ENCODE measurements around the gene CHD6. TPM values are rescaled to one million over a fixed set of nuclear protein-coding genes. Genes with fewer than 3 reads are reported as not detected.
"Not testable (repeated sequence)": the region's sequence is repeated elsewhere in the genome, so short reads cannot be mapped to it uniquely, and the experiment has no call there.

CHD6 gene
- total RNA-seq, 1 experiment from 2014 or later, result 19.7 TPM

GRCh38 chr20:41553142-41553879, 64.9 kb downstream of the CHD6 start:
- Histone ChIP-seq H3K4me3 (ENCODE audit: insufficient read depth, low read depth, low read length) (no peak overlapping the region), H3K36me3 (replicated peaks; ENCODE audit: control insufficient read depth, insufficient read depth, low read length) (no peaks in the 10 kb centered on the region), H3K27me3 (ENCODE audit: control insufficient read depth, insufficient read depth, low read length) (no peaks in the 10 kb centered on the region)
- DNase-seq, result no peak

GRCh38 chr20:41552295-41553068, 65.7 kb downstream of the CHD6 start:
- no peaks in the 10 kb centered on the region for H3K36me3 ChIP-seq (replicated peaks; ENCODE audit: control insufficient read depth, insufficient read depth, low read length)
- no peak overlapping the region for H3K4me3 ChIP-seq (ENCODE audit: insufficient read depth, low read depth, low read length)
- no peak for DNase-seq
- no peaks in the 10 kb centered on the region for H3K27me3 ChIP-seq (ENCODE audit: control insufficient read depth, insufficient read depth, low read length)

- H3K4me3 ChIP-seq (ENCODE audit: insufficient read depth, low read depth, low read length), result no peak overlapping the region
- H3K27me3 ChIP-seq (ENCODE audit: control insufficient read depth, insufficient read depth, low read length), result no peaks in the 10 kb centered on the region
- DNase-seq, result no peak
- no peaks in the 10 kb centered on the region for H3K36me3 ChIP-seq (replicated peaks; ENCODE audit: control insufficient read depth, insufficient read depth, low read length)
Observed at GRCh38 chr20:41551011-41551705, 67.0 kb downstream of the CHD6 start.

DNA sequence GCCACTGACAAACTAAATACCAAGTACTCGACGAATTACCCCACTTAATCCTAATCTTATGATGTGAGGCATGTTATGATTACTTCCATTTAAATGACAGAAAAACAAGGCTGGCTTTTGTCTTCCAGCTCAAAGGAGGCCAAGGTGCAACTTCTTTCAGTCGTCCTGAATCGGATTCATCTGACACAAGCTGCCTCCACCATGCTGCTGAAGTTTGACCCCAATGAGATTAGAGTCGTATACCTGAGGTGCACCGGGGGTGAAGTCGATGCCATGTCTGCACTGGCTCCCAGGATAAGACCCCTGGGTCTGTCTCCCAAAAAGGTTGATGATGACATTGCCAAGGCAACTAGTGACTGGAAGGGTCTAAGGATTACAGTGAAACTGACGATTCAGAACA, 71.0 kb downstream of the CHD6 start:
- Histone ChIP-seq H3K36me3 (replicated peaks; ENCODE audit: control insufficient read depth, insufficient read depth, low read length) (no peaks in the 10 kb centered on the region), H3K27me3 (ENCODE audit: control insufficient read depth, insufficient read depth, low read length) (no peaks in the 10 kb centered on the region), H3K4me3 (ENCODE audit: insufficient read depth, low read depth, low read length) (no peak overlapping the region)
- DNase-seq, result no peak

DNA sequence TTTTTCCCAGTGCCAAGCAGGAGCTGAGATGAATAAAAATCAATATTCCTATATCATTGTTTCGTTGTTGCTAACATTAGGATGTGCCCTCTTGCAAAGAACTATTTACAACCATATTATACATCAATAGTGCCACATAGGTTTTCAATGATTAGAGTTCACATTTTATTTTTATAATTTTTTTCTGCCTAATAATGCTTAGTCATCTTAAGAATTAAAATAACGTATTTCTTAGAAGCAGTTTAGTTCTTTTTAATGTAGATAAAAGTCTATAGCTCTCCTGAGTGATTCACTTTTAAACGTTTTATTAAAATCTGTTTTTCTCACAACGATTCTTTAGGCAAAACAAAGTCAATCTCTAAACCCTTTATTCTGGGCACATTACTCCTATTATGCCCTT, 71.6 kb downstream of the CHD6 start:
- Histone ChIP-seq H3K36me3 (replicated peaks; ENCODE audit: control insufficient read depth, insufficient read depth, low read length) (no peaks in the 10 kb centered on the region), H3K27me3 (ENCODE audit: control insufficient read depth, insufficient read depth, low read length) (no peaks in the 10 kb centered on the region), H3K4me3 (ENCODE audit: insufficient read depth, low read depth, low read length) (no peak overlapping the region)
- DNase-seq, result no peak

- Histone ChIP-seq H3K4me3 (ENCODE audit: insufficient read depth, low read depth, low read length) (no peak overlapping the region), H3K27me3 (ENCODE audit: control insufficient read depth, insufficient read depth, low read length) (no peaks in the 10 kb centered on the region), H3K36me3 (replicated peaks; ENCODE audit: control insufficient read depth, insufficient read depth, low read length) (no peaks in the 10 kb centered on the region)
- DNase-seq, result no peak
Observed at GRCh38 chr20:41544472-41544871, 73.7 kb downstream of the CHD6 start.

DNA sequence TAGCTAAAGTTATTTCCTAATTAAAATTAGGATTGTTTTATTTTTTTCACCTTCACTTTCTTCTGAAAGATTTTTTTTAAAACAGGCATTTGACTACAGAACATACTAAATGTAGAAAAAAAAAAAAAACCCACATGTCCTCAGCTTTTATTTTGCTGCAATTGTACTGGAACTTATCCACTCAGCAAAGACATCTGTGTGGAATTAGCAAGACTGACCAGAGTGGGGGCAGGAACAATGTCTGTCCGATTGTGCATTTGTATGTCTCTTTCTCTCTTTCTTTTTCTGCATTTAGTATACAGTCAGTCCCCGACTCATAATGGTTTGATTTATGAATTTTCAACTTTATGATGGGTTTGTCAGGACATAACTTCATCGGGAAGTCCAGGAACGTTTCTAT, 77.3 kb downstream of the CHD6 start:
- H3K4me3 ChIP-seq (ENCODE audit: insufficient read depth, low read depth, low read length), result no peak overlapping the region
- DNase-seq, result no peak
- H3K36me3 ChIP-seq (replicated peaks; ENCODE audit: control insufficient read depth, insufficient read depth, low read length), result no peaks in the 10 kb centered on the region; the same call in 1 of the 2 replicates
- H3K27me3 ChIP-seq (ENCODE audit: control insufficient read depth, insufficient read depth, low read length), result no peaks in the 10 kb centered on the region

- DNase-seq, result no peak
- Histone ChIP-seq H3K27me3 (ENCODE audit: control insufficient read depth, insufficient read depth, low read length) (no peaks in the 10 kb centered on the region), H3K36me3 (replicated peaks; ENCODE audit: control insufficient read depth, insufficient read depth, low read length) (no peaks in the 10 kb centered on the region; the same call in 1 of the 2 replicates), H3K4me3 (ENCODE audit: insufficient read depth, low read depth, low read length) (no peak overlapping the region)
Observed at GRCh38 chr20:41540459-41540858, 77.7 kb downstream of the CHD6 start.

DNA sequence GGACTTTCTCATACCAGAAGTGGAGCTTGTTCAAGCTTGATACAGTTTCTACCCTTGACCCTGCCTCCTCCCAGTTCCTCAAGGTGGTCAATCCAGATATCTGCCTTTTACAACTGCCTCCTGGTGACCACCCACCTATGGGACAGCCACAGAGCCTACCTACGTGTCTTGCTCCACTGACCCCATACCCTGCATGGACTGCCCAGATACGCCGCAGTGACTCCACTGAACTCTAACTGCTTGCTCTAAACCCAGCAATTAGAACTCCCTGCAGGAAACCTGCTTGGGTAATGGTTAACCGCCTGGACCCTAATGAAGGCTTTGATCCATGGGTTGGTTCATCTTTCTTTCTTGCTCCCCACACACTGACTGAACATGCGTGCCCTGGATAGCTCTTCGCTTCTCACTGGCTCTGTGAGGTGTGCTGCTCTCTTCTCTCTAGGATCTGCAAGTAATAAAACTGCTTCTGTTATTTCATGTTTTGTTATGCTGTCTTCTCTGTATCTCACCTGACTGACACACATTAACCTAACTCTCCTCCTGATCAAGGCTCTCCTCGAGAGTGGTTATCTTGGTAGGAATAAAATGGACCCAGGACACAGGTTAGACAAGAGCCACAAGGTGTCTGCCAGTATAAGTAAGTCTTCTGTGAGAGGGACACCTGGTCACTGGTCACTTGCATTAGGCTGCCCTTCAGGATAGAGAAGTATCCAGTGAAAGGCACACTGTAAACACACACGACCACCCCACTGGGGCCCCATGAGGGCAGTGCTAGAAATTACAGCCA, 79.2 kb downstream of the CHD6 start:
- H3K4me3 ChIP-seq (ENCODE audit: insufficient read depth, low read depth, low read length), result no peak overlapping the region
- DNase-seq, result no peak
- no peaks in the 10 kb centered on the region; the same call in 1 of the 2 replicates for H3K36me3 ChIP-seq (replicated peaks; ENCODE audit: control insufficient read depth, insufficient read depth, low read length)
- no peaks in the 10 kb centered on the region for H3K27me3 ChIP-seq (ENCODE audit: control insufficient read depth, insufficient read depth, low read length)

DNA sequence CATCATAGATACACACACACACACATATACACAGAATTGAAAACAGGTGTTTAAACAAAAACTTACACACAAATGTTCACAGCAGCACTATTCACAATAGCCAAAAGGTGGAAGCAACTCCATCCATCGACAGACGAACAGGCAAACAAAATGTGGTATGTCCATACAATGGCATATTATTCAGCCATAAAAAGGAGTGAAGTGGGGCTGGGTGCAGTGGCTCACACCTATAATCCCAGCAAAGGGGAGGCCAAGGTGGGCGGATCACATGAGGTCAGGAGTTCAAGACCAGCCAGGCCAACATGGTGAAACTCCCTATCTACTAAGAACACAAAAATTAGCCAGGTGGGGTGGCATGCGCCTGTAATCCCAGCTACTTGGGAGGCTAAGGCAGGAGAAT, 80.3 kb downstream of the CHD6 start:
- H3K27me3 ChIP-seq (ENCODE audit: control insufficient read depth, insufficient read depth, low read length), result no peaks in the 10 kb centered on the region
- no peak overlapping the region for H3K4me3 ChIP-seq (ENCODE audit: insufficient read depth, low read depth, low read length)
- no peak for DNase-seq
- peaks cover 2% of the 10 kb centered on the region for H3K36me3 ChIP-seq (replicated peaks; ENCODE audit: control insufficient read depth, insufficient read depth, low read length)

DNA sequence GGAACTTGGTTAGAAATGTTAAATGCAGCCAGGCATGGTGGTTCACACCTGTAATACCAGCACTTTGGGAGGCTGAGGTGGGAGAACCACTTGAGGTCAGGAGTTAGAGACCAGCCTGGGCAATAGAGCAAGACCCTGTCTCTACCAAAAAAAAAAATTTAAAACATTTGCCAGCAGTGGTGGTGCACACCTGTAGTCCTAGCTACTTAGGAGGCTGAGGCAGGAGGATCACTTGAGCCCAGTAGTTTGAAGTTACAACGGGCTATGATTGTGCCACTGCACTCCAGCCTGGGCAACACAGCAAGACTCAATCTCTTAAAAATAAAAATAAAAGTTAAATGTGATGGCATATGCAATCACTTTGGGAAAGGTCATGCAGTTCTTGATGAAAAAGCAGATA, 82.6 kb downstream of the CHD6 start:
- H3K27me3 ChIP-seq (ENCODE audit: control insufficient read depth, insufficient read depth, low read length); H3K36me3 ChIP-seq (replicated peaks; ENCODE audit: control insufficient read depth, insufficient read depth, low read length); H3K4me3 ChIP-seq (ENCODE audit: insufficient read depth, low read depth, low read length); DNase-seq: not testable (repeated sequence)

DNA sequence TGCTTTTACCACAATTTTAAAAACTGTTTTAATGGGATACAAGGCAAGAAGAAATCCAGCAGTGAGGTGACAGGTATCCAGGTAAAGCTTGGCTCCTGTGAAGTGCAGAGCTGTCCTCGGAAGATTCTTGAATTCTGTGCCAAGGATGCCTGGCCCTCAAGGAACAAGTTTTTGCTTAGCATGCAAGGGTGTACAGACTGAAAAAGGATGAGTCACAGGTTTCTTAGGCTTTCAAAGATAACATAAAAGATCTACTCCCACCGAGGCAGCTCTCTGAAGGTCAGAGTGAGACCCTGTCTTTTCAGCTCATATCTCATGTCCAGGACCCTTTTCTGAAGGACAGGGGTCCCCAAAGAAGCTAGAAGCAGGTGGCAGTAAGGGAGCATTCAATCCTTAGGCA, 83.3 kb downstream of the CHD6 start:
- Histone ChIP-seq H3K27me3 (ENCODE audit: control insufficient read depth, insufficient read depth, low read length) (no peaks in the 10 kb centered on the region), H3K36me3 (replicated peaks; ENCODE audit: control insufficient read depth, insufficient read depth, low read length) (peaks cover 7% of the 10 kb centered on the region)
- no peak for DNase-seq

GRCh38 chr20:41534170-41534569, 84.0 kb downstream of the CHD6 start:
- H3K36me3 ChIP-seq (replicated peaks; ENCODE audit: control insufficient read depth, insufficient read depth, low read length), result peaks cover 7% of the 10 kb centered on the region
- DNase-seq, result no peak
- H3K4me3 ChIP-seq (ENCODE audit: insufficient read depth, low read depth, low read length), result no peak overlapping the region
- no peaks in the 10 kb centered on the region for H3K27me3 ChIP-seq (ENCODE audit: control insufficient read depth, insufficient read depth, low read length)

More for the DNA sequence above, 83.3 kb downstream of the CHD6 start:
- no peak overlapping the region for H3K4me3 ChIP-seq (ENCODE audit: insufficient read depth, low read depth, low read length)

DNA sequence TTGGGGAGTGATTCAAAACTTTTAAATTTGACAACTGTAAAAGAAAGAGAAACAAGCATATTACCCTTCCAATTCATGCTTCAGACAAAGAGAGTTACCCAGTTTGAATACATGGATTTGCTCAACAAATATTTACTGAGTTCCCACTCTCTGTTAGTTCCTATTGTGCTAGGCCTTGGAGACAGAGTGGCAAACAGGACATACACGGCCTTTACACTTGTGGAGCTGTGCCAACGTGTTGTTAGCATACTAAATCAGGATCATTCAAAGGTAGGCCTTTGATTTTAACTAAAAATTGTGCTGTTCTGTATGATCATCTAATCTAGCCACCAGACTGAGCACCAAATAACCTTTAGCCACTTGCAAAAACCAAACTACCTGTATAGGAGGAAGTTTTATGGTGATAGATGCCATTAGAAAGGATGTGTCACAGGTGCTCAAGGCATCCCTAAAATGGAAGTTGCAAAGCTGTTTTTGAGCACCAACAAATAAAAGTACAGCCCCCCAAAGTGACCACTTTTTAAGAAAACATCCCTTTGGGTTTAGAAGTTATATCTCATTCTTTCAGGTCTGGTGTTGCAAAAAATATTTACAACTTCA, 84.5 kb downstream of the CHD6 start:
- Histone ChIP-seq H3K36me3 (replicated peaks; ENCODE audit: control insufficient read depth, insufficient read depth, low read length) (peaks cover 7% of the 10 kb centered on the region), H3K27me3 (ENCODE audit: control insufficient read depth, insufficient read depth, low read length) (no peaks in the 10 kb centered on the region), H3K4me3 (ENCODE audit: insufficient read depth, low read depth, low read length) (no peak overlapping the region)
- DNase-seq, result no peak

Measured in H7 (cell line).